K562 (cell line): Measurements from ENCODE around the gene ABCB9. TPM values are rescaled to one million over a fixed set of nuclear protein-coding genes. Genes with fewer than 3 reads are reported as not detected.

ENCODE experiments used
- ATAC-seq: fragments of 200-7000 bp; cut with Tn5 transposase; 3 replicates; pipeline ENCODE4 v1.9.1; 2020; ENCODE audit warnings: moderate library complexity
- BruUV-seq: library from RNA; stranded (reverse); fragments of 400-500 nt; replicated peaks from 2 replicates; lab custom pipeline; 2021; lab: Mats Ljungman, UMichigan
- CTCF ChIA-PET: fragments of 300-600 bp; formaldehyde crosslinking; extraction: SDS; loops from one replicate; lab custom pipeline; 2021; ENCODE audit warnings: low intra/inter-chr PET ratio; lab: Yijun Ruan, JAX
- POLR2A ChIA-PET: fragments of 300-600, 350-650 bp; sonication (Branson Sonifier 250); formaldehyde crosslinking; extraction: SDS; loops from one replicate; lab custom pipeline; 2021; ENCODE audit warnings: antibody characterized with exemption, inconsistent platforms; lab: Yijun Ruan, JAX
- DNase-seq, 4 experiments: peaks; one replicate each; pipeline versions ENCODE4 v3.0.0 to v3.0.0-alpha.2; 2011 to 2018; ENCODE audit warnings: low spot score in 3 of 4, mixed read lengths in 3 of 4; ENCODE audit errors: extremely low read depth in 1 of 4
- FAIRE-seq: peaks from 2 replicates; lab custom pipeline; 2011; peaks lifted over from hg19 to GRCh38; lab: Jason Lieb, UNC
- H2AFZ ChIP-seq: 2 replicates; pipeline ENCODE4 v1.6.0; 2011; ENCODE audit warnings: low read depth, low read length, control low read depth, inconsistent platforms
- H3K27ac ChIP-seq: fragments of 200-600 bp; 3 replicates; pipeline ENCODE4 v1.8.0; 2011; ENCODE audit warnings: low read depth, mild to moderate bottlenecking, control low read depth, inconsistent platforms, low read length, moderate library complexity, mixed read lengths; ENCODE audit errors: extremely low read depth
- H3K27me3 ChIP-seq, 2 experiments: fragments of 300-600 bp in 1 of 2; 2 replicates in 1 of 2; 3 replicates in 1 of 2; pipeline versions ENCODE4 v1.6.0 to v1.8.0; 2011; ENCODE audit warnings: inconsistent platforms in 2 of 2, low read length in 2 of 2, mild to moderate bottlenecking in 1 of 2, mixed read lengths in 1 of 2, moderate library complexity in 1 of 2; ENCODE audit not compliant: control insufficient read depth in 2 of 2, insufficient read depth in 2 of 2
- H3K36me3 ChIP-seq: fragments of 300-600 bp; 3 replicates; pipeline ENCODE4 v1.8.0; 2011; ENCODE audit warnings: mild to moderate bottlenecking, low read length, inconsistent platforms; ENCODE audit not compliant: control insufficient read depth, insufficient read depth
- H3K4me1 ChIP-seq, 2 experiments: fragments of 200-600 bp in 1 of 2; replicated peaks in 1 of 2; 2 replicates in 1 of 2; 3 replicates in 1 of 2; pipeline versions ENCODE4 v1.5.1 to v1.8.0; 2011; ENCODE audit warnings: inconsistent platforms in 2 of 2, low read length in 2 of 2, mild to moderate bottlenecking in 1 of 2, mixed read lengths in 1 of 2, moderate library complexity in 1 of 2; ENCODE audit not compliant: control insufficient read depth in 2 of 2, insufficient read depth in 2 of 2
- H3K4me2 ChIP-seq: 2 replicates; pipeline ENCODE4 v1.6.1; 2011; ENCODE audit warnings: low read length, control low read depth, inconsistent platforms, mixed read lengths; ENCODE audit not compliant: insufficient read depth
- H3K4me3 ChIP-seq: fragments of 200-600 bp; sonication (generic), shearing (Covaris generic); 2 replicates; pipeline ENCODE4 v1.5.1; 2016; ENCODE audit warnings: control low read depth, inconsistent platforms
- H3K79me2 ChIP-seq: fragments of 200-600 bp; 3 replicates; pipeline ENCODE4 v1.8.0; 2011; ENCODE audit warnings: low read length, inconsistent platforms; ENCODE audit not compliant: control insufficient read depth, insufficient read depth
- H3K9ac ChIP-seq, 2 experiments: 2 replicates each; pipeline versions ENCODE4 v1.6.0 to v1.6.1; 2011; ENCODE audit warnings: low read depth in 2 of 2, low read length in 2 of 2, control low read depth in 1 of 2, inconsistent platforms in 1 of 2, mild to moderate bottlenecking in 1 of 2, mixed read lengths in 1 of 2; ENCODE audit not compliant: insufficient read depth in 1 of 2
- H3K9me1 ChIP-seq: one replicate; pipeline ENCODE4 v1.6.0; 2011; ENCODE audit warnings: inconsistent platforms, mild to moderate bottlenecking, low read length, moderate library complexity; ENCODE audit not compliant: control insufficient read depth, insufficient read depth
- H3K9me3 ChIP-seq: replicated peaks from 2 replicates; pipeline ENCODE4 v1.5.1; 2011; ENCODE audit warnings: low read depth, low read length, inconsistent platforms; ENCODE audit not compliant: control insufficient read depth, insufficient read depth
- H4K20me1 ChIP-seq: replicated peaks from 2 replicates; pipeline ENCODE4 v1.6.1; 2011; ENCODE audit warnings: low read length, inconsistent platforms, mixed read lengths; ENCODE audit not compliant: control insufficient read depth, insufficient read depth
- CBFA2T3 ChIP-seq: fragments of 450-650 bp; IDR thresholded peaks from 2 replicates; pipeline ENCODE4 v1.6.1; 2017
- EGR1 ChIP-seq: fragments of 450-650 bp; conservative IDR thresholded peaks from 2 replicates; pipeline ENCODE4 v1.6.1; 2017; ENCODE audit warnings: mild to moderate bottlenecking
- HNRNPK ChIP-seq: fragments of 200-400 bp; formaldehyde crosslinking; IDR thresholded peaks from one replicate; pipeline ENCODE4 v1.6.1; 2018; ENCODE audit warnings: mild to moderate bottlenecking, low read depth, low read length; ENCODE audit not compliant: poor library complexity, severe bottlenecking
- KDM5B ChIP-seq: fragments of 200-600 bp; sonication (generic); IDR thresholded peaks from 2 replicates; pipeline ENCODE4 v1.6.1; 2012; ENCODE audit warnings: low read depth, mild to moderate bottlenecking, moderate library complexity, low read length, control low read depth, inconsistent platforms; ENCODE audit not compliant: insufficient replicate concordance
- MNT ChIP-seq, 2 experiments: fragments of 450-650 bp; conservative IDR thresholded peaks; 2 replicates each; pipeline ENCODE4 v1.6.1; 2017; ENCODE audit warnings: mild to moderate bottlenecking in 2 of 2, moderate library complexity in 2 of 2
- PCBP2 ChIP-seq: fragments of 200-400 bp; formaldehyde crosslinking; IDR thresholded peaks from 2 replicates; pipeline ENCODE4 v1.6.1; 2018; ENCODE audit warnings: low read length, low read depth, mild to moderate bottlenecking, moderate library complexity; ENCODE audit not compliant: poor library complexity, severe bottlenecking
- RCOR1 ChIP-seq, 2 experiments: IDR thresholded peaks; 2 replicates each; pipeline ENCODE4 v1.6.1; 2012; ENCODE audit warnings: low read depth in 2 of 2, low read length in 2 of 2, borderline replicate concordance in 1 of 2, improper control_type of control experiment in 1 of 2
- SIN3A ChIP-seq, 2 experiments: fragments of 150-350 bp in 1 of 2; IDR thresholded peaks; 2 replicates each; pipeline ENCODE4 v1.6.1; 2011 to 2016; ENCODE audit warnings: borderline replicate concordance in 2 of 2, low read depth in 2 of 2, low read length in 2 of 2, mild to moderate bottlenecking in 2 of 2, moderate library complexity in 2 of 2; ENCODE audit not compliant: control insufficient read depth in 1 of 2
- TEAD4 ChIP-seq, 2 experiments: sonication (generic) in 1 of 2; formaldehyde crosslinking in 1 of 2; IDR thresholded peaks; 2 replicates each; pipeline versions ENCODE4 v1.6.1 to v1.8.0; 2012 to 2022; ENCODE audit warnings: borderline replicate concordance in 1 of 2, inconsistent platforms in 1 of 2, low read length in 1 of 2, mild to moderate bottlenecking in 1 of 2, missing genetic modification reagents in 1 of 2
- ZFP36 ChIP-seq: fragments of 150-350 bp; IDR thresholded peaks from 2 replicates; pipeline ENCODE4 v1.6.1; 2018; ENCODE audit warnings: low read length, low read depth; ENCODE audit not compliant: partially characterized antibody
- ZFX ChIP-seq: sonication (generic); formaldehyde crosslinking; IDR thresholded peaks from 2 replicates; pipeline ENCODE4 v1.8.0; 2022; ENCODE audit warnings: mild to moderate bottlenecking, missing genetic modification reagents, moderate library complexity
- ZKSCAN8 ChIP-seq: fragments of 200-800 bp; sonication (Bioruptor generic); IDR thresholded peaks from 2 replicates; pipeline ENCODE4 v1.6.1; 2016; ENCODE audit warnings: missing genetic modification characterization, missing compliant biosample characterization
- ZNF445 ChIP-seq: fragments of 250-450 bp; sonication (Bioruptor Pico); IDR thresholded peaks from 2 replicates; pipeline ENCODE4 v1.4.0; 2020; ENCODE audit warnings: low read depth, mild to moderate bottlenecking, moderate library complexity
- WGBS: fragments of 100-300 bp; shearing (Covaris generic); methylation state at CpG from one replicate; pipeline ENCODE4 v1.1.6; 2016; ENCODE audit warnings: low coverage, mixed read lengths; ENCODE audit not compliant: insufficient coverage; ENCODE audit errors: missing lambda C conversion rate; 5-methylcytosine and 5-hydroxymethylcytosine counted together
- in situ Hi-C: fragments of 300-500 bp; cut with MboI; formaldehyde crosslinking; loops from 4 replicates; pipeline ENCODE4 v1.15.0; 2018; ENCODE audit warnings: inconsistent platforms, mixed read lengths
- intact Hi-C: fragments of 100-400 bp; cut with micrococcal nuclease; formaldehyde crosslinking; loops from 2 replicates; pipeline ENCODE4 v1.14.2; 2022
- polyA plus RNA-seq, 8 experiments: library from polyadenylated mRNA; depleted of rRNA in 4 of 8; stranded (reverse) in 5 of 8; unstranded in 3 of 8; fragments of >200 nt; fragmentation: Nextera tagmentation in 2 of 8; fragmentation: Illumina TruSeq in 1 of 8; extraction: Ambion mirVana in 2 of 8; extraction: Trizol in 1 of 8; gene quantifications; 2 replicates each; pipeline versions ENCODE4 v1.2.1 to v1.2.3, GENCODE V29; 2011 to 2014; ENCODE audit warnings: inconsistent platforms in 1 of 8, missing spikeins in 1 of 8
- total RNA-seq, 7 experiments: library from RNA; depleted of rRNA in 6 of 7; stranded (reverse); fragments of >200 nt in 6 of 7; fragmentation: Illumina TruSeq in 2 of 7; extraction: Trizol in 2 of 7; gene quantifications; 2 replicates each; pipeline versions ENCODE4 v1.2.1 to v1.2.3, GENCODE V29; 2011 to 2021; ENCODE audit warnings: low replicate concordance in 1 of 7

The ABCB9 gene
- total and polyA plus RNA-seq, 9 of the 15 experiments (the other 6 are each of a cell fraction or from before 2014, with no cell fraction given), result 0.20 to 12.6 (median 6.2) TPM

- intact Hi-C loops (loop anchor here (5.0 kb wide), 1 partner anchor 271 kb away; the partner anchor contains the start of genes MPHOSPH9 and MTRFR), in situ Hi-C loops (no loop called here)
- no peak for TF ChIP-seq HNRNPK
- no peak for TF ChIP-seq SIN3A (IDR thresholded peaks at IDR 0.05; ENCODE audit: borderline replicate concordance in 2 of 2, control insufficient read depth in 1 of 2, low read depth in 2 of 2, low read length in 2 of 2)
- peak; percentile 63 for TF ChIP-seq EGR1
- peak in 1 of 2 experiments; percentile 30; a peak in 1 of 4 replicates for TF ChIP-seq RCOR1 (IDR thresholded peaks at IDR 0.05; ENCODE audit: borderline replicate concordance in 1 of 2, low read depth in 2 of 2, low read length in 2 of 2)
- no peak for TF ChIP-seq KDM5B
- no peak for TF ChIP-seq MNT (conservative IDR thresholded peaks at IDR 0.05)
- peak; percentile 67 for TF ChIP-seq ZFP36
- 0 out of 2 replicates have a peak, but pooled peaks have one; percentile 19 for TF ChIP-seq CBFA2T3
- TF ChIP-seq ZKSCAN8 (CRISPR knock-in tag), result peak; percentile 100
- TF ChIP-seq ZNF445 (CRISPR knock-in tag), result no peak
- peak; percentile 15; the same call in 1 of the 2 replicates for TF ChIP-seq TEAD4 (IDR thresholded peaks at IDR 0.05; ENCODE audit: low read length)
- TF ChIP-seq TEAD4 (CRISPR knock-in tag; IDR thresholded peaks at IDR 0.05; ENCODE audit: borderline replicate concordance), result no peak
- TF ChIP-seq ZFX (CRISPR knock-in tag), result peak; percentile 33; the same call in 1 of the 2 replicates
- no peak for TF ChIP-seq PCBP2
- no peak overlapping the region for H2AFZ ChIP-seq
- peaks cover 3% of the 10 kb centered on the region; the same call in 1 of the 2 replicates for H4K20me1 ChIP-seq
- H3K36me3 ChIP-seq, result peaks cover 16% of the 10 kb centered on the region; the same call in 2 of the 3 replicates
- peak; percentile 6 for FAIRE-seq
- peaks cover 11% of the 10 kb centered on the region for H3K79me2 ChIP-seq
- no peaks in the 10 kb centered on the region for H3K9me3 ChIP-seq
- POLR2A ChIA-PET, result interaction anchor here (0.5 to 0.8 kb wide), 3 partner anchors 14 to 1862 kb away, joined by 3 to 5 read pairs (median 5); partner anchors contain the start of gene OGFOD2
- peaks cover 33 to 56% of the 10 kb centered on the region in 2 experiments for H3K4me1 ChIP-seq
- no peak for ATAC-seq
- H3K4me2 ChIP-seq, result no peak overlapping the region
- H3K4me3 ChIP-seq, result no peak overlapping the region
- CTCF ChIA-PET, result interaction anchor here (1.2 kb wide), 1 partner anchor 10 kb away, joined by 4 read pairs; no protein-coding TSS in a partner anchor
- peak overlapping the region in 1 of 2 experiments; percentile 81; a peak in 3 of 4 replicates for H3K9ac ChIP-seq
- DNase-seq, result peak in 1 of 4 experiments; percentile 32
- peaks cover 10% of the 10 kb centered on the region for H3K9me1 ChIP-seq
- peak overlapping the region; percentile 35; the same call in 1 of the 3 replicates for H3K27ac ChIP-seq
- BruUV-seq, result no TSS peak
- no peaks in the 10 kb centered on the region for H3K27me3 ChIP-seq
- 43% methylated on average over 8 of the region's 10 CpGs for WGBS
Observed at GRCh38 chr12:122961531-122962329, 4.5 kb downstream of the ABCB9 start.
